PC-9 (cell line): ENCODE results near the gene KCTD20.
"Not testable (repeated sequence)": the region's sequence is repeated elsewhere in the genome, so short reads cannot be mapped to it uniquely, and the experiment has no call there.

ENCODE experiments used
- CTCF ChIP-seq: fragments of 200-600 bp; sonication (generic); conservative IDR thresholded peaks from 2 replicates; pipeline ENCODE4 v1.6.1; 2017; ENCODE audit warnings: mixed run types, antibody characterized with exemption, mild to moderate bottlenecking, moderate library complexity
- EZH2 ChIP-seq: fragments of 200-600 bp; sonication (generic); IDR thresholded peaks from 2 replicates; pipeline ENCODE4 v1.8.0; 2017; ENCODE audit warnings: antibody characterized with exemption, low read depth

- not testable (repeated sequence) for TF ChIP-seq EZH2, CTCF
Observed at GRCh38 chr6:36452897-36453296, 10.1 kb downstream of the KCTD20 start.
